Breast epithelium (tissue), 3 donors: ENCODE results near the gene CD3D.

Experiments used
- POLR2A ChIP-seq: fragments of 450-650 bp; IDR thresholded peaks from one replicate; pipeline ENCODE4 v1.6.1; 2016; ENCODE audit warnings: antibody characterized with exemption, mild to moderate bottlenecking, moderate library complexity
- TF ChIP-seq, protein P1 (sequence below), 3 donors: fragments of 450-650 bp; IDR thresholded peaks; one replicate each; pipeline ENCODE4 v1.5.1; 2016 to 2017; ENCODE audit warnings: antibody characterized with exemption in 3 of 3, mild to moderate bottlenecking in 3 of 3, moderate library complexity in 3 of 3

DNA sequence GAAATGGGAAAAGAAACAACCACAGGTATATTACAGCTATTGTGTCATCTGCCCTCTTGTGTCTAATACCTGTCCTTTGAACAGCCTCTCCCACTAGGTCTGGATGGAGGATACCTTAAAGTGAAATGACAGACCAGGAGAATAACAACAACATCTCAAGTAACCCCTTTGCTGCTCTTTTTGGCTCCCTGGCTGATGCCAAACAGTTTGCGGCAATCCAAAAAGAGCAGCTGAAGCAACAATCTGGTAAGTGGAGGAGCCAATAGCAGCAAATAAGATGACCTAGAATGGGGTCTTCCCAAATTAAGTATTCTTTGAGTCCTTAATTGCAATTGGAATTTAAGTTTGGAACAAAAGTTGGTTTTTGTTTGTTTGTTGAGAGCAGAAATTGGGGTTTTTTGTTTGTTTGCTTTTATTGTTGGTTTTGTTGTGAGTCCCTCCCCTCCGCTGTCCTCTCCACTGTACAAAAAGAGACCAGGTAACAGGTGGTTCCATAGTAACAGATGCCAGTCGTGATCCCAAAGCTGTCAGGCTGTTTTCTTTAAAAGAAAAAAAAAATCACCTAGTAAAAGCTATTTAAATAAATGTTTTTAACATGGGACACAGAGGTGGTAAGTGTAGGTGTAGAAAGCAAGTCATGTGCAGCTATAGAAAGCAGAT is 22.6 kb upstream of the CD3D start:
- TF ChIP-seq, protein P1, sequence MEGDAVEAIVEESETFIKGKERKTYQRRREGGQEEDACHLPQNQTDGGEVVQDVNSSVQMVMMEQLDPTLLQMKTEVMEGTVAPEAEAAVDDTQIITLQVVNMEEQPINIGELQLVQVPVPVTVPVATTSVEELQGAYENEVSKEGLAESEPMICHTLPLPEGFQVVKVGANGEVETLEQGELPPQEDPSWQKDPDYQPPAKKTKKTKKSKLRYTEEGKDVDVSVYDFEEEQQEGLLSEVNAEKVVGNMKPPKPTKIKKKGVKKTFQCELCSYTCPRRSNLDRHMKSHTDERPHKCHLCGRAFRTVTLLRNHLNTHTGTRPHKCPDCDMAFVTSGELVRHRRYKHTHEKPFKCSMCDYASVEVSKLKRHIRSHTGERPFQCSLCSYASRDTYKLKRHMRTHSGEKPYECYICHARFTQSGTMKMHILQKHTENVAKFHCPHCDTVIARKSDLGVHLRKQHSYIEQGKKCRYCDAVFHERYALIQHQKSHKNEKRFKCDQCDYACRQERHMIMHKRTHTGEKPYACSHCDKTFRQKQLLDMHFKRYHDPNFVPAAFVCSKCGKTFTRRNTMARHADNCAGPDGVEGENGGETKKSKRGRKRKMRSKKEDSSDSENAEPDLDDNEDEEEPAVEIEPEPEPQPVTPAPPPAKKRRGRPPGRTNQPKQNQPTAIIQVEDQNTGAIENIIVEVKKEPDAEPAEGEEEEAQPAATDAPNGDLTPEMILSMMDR (IDR thresholded peaks at IDR 0.05), result no peak
- TF ChIP-seq POLR2A, result no peak
